GM12878 (cell line): Measurements from ENCODE around the gene EDC4. TPM values are rescaled to one million over a fixed set of nuclear protein-coding genes. Genes with fewer than 3 reads are reported as not detected.

ENCODE experiments used
- ATAC-seq: fragments of 200-7000 bp; cut with Tn5 transposase; 3 replicates; pipeline ENCODE4 v1.9.1; 2020; ENCODE audit warnings: mild to moderate bottlenecking, moderate library complexity
- BruUV-seq: library from RNA; stranded (reverse); fragments of 400-500 nt; replicated peaks from 2 replicates; lab custom pipeline; 2021; lab: Mats Ljungman, UMichigan
- CTCF ChIA-PET: fragments of 300-600 bp; sonication (Branson Sonifier 250); formaldehyde crosslinking; extraction: SDS; loops from one replicate; lab custom pipeline; 2021; ENCODE audit warnings: inconsistent platforms; lab: Yijun Ruan, JAX
- POLR2A ChIA-PET: fragments of 350-600 bp; formaldehyde crosslinking; extraction: SDS; loops from one replicate; lab custom pipeline; 2021; ENCODE audit warnings: inconsistent platforms; lab: Charles Lee
- RAD21 ChIA-PET: fragments of 300-600 bp; sonication (Branson Sonifier 250); formaldehyde crosslinking; loops from one replicate; lab custom pipeline; 2023; ENCODE audit warnings: antibody characterized with exemption; ENCODE audit not compliant: unreplicated experiment; lab: Charles Lee
- SMC1A ChIA-PET: fragments of 300-600 bp; sonication (Branson Sonifier 250); formaldehyde crosslinking; loops from one replicate; lab custom pipeline; 2023; ENCODE audit not compliant: unreplicated experiment, uncharacterized antibody; lab: Charles Lee
- DNase-seq: peaks from one replicate; pipeline ENCODE4 v3.0.0-alpha.2; 2011; ENCODE audit warnings: low read depth, low spot score
- FAIRE-seq: peaks from 3 replicates; lab custom pipeline; 2011; peaks lifted over from hg19 to GRCh38; lab: Jason Lieb, UNC
- H2AFZ ChIP-seq: 2 replicates; pipeline ENCODE4 v1.6.0; 2011; ENCODE audit warnings: low read depth, low read length, control low read depth; ENCODE audit not compliant: control insufficient read depth
- H3K27ac ChIP-seq: 2 replicates; pipeline ENCODE4 v1.5.1; 2011; ENCODE audit warnings: control low read depth; ENCODE audit not compliant: control insufficient read depth, insufficient read depth
- H3K27me3 ChIP-seq, 2 experiments: replicated peaks in 1 of 2; 2 replicates each; pipeline versions ENCODE4 v1.6.0 to v1.6.1; 2011; ENCODE audit warnings: low read length in 1 of 2; ENCODE audit not compliant: control insufficient read depth in 2 of 2, insufficient read depth in 2 of 2
- H3K36me3 ChIP-seq, 2 experiments: 2 replicates each; pipeline ENCODE4 v1.5.1; 2011; ENCODE audit warnings: low read length in 1 of 2; ENCODE audit not compliant: control insufficient read depth in 2 of 2, insufficient read depth in 2 of 2
- H3K4me1 ChIP-seq: 2 replicates; pipeline ENCODE4 v1.6.1; 2011; ENCODE audit warnings: mild to moderate bottlenecking, low read length, moderate library complexity, mixed read lengths; ENCODE audit not compliant: control insufficient read depth, insufficient read depth
- H3K4me2 ChIP-seq: 2 replicates; pipeline ENCODE4 v1.6.0; 2011; ENCODE audit warnings: control low read depth; ENCODE audit not compliant: control insufficient read depth, insufficient read depth
- H3K4me3 ChIP-seq: fragments of 200-600 bp; sonication (generic); 2 replicates; pipeline ENCODE4 v1.5.1; 2016
- H3K79me2 ChIP-seq: 2 replicates; pipeline ENCODE4 v1.6.0; 2011; ENCODE audit warnings: low read length; ENCODE audit not compliant: control insufficient read depth, insufficient read depth
- H3K9ac ChIP-seq: 2 replicates; pipeline ENCODE4 v1.8.0; 2011; ENCODE audit warnings: low read length, control low read depth, mixed read lengths; ENCODE audit not compliant: control insufficient read depth, insufficient read depth
- H3K9me3 ChIP-seq: replicated peaks from 3 replicates; pipeline ENCODE4 v1.5.1; 2011; ENCODE audit warnings: mild to moderate bottlenecking, low read length; ENCODE audit not compliant: control insufficient read depth, insufficient read depth
- H4K20me1 ChIP-seq: 2 replicates; pipeline ENCODE4 v1.6.0; 2011; ENCODE audit not compliant: control insufficient read depth, insufficient read depth
- BCLAF1 ChIP-seq: fragments of 450-650 bp; IDR thresholded peaks from 2 replicates; pipeline ENCODE4 v1.6.1; 2017; ENCODE audit warnings: antibody characterized with exemption, mild to moderate bottlenecking, moderate library complexity
- BRCA1 ChIP-seq: IDR thresholded peaks from 2 replicates; pipeline ENCODE4 v1.6.1; 2011; ENCODE audit warnings: low read depth, low read length, improper control_type of control experiment
- CBX5 ChIP-seq: sonication (generic); IDR thresholded peaks from 2 replicates; pipeline ENCODE4 v1.6.1; 2016; ENCODE audit warnings: low read depth, moderate library complexity, mild to moderate bottlenecking, inconsistent platforms
- CREM ChIP-seq: IDR thresholded peaks from 2 replicates; pipeline ENCODE4 v1.6.1; 2014; ENCODE audit warnings: antibody characterized with exemption, low read depth
- E2F4 ChIP-seq: IDR thresholded peaks from 2 replicates; pipeline ENCODE4 v1.6.1; 2012; ENCODE audit warnings: low read depth, low read length, improper control_type of control experiment
- HSF1 ChIP-seq: fragments of 150-350 bp; IDR thresholded peaks from 2 replicates; pipeline ENCODE4 v1.6.1; 2014; ENCODE audit warnings: mild to moderate bottlenecking, low read depth, low read length
- IRF4 ChIP-seq: IDR thresholded peaks from 2 replicates; pipeline ENCODE4 v1.6.1; 2011; ENCODE audit warnings: low read depth, low read length
- MTA2 ChIP-seq: fragments of 450-650 bp; IDR thresholded peaks from 2 replicates; pipeline ENCODE4 v1.6.1; 2016; ENCODE audit warnings: low read depth, mild to moderate bottlenecking, moderate library complexity
- MYB ChIP-seq: fragments of 150-350 bp; IDR thresholded peaks from 2 replicates; pipeline ENCODE4 v1.6.1; 2014; ENCODE audit warnings: mild to moderate bottlenecking, low read depth, low read length, borderline replicate concordance
- NR2C1 ChIP-seq: fragments of 450-650 bp; IDR thresholded peaks from 2 replicates; pipeline ENCODE4 v1.6.1; 2017; ENCODE audit warnings: antibody characterized with exemption, mild to moderate bottlenecking, moderate library complexity
- NR2C2 ChIP-seq: IDR thresholded peaks from 2 replicates; pipeline ENCODE4 v1.6.1; 2011; ENCODE audit warnings: borderline replicate concordance, low read depth; ENCODE audit not compliant: control insufficient read depth, insufficient read length
- NRF1 ChIP-seq: conservative IDR thresholded peaks from 2 replicates; pipeline ENCODE4 v1.6.1; 2011; ENCODE audit warnings: mild to moderate bottlenecking, low read depth, low read length, improper control_type of control experiment
- POLR2AphosphoS5 ChIP-seq: IDR thresholded peaks from 2 replicates; pipeline ENCODE4 v1.6.1; 2011; ENCODE audit warnings: mild to moderate bottlenecking, low read length, inconsistent platforms
- RBBP5 ChIP-seq: fragments of 200-600 bp; sonication (generic); conservative IDR thresholded peaks from 2 replicates; pipeline ENCODE4 v1.6.1; 2016
- SIN3A ChIP-seq: IDR thresholded peaks from 2 replicates; pipeline ENCODE4 v1.6.1; 2012; ENCODE audit warnings: low read depth, low read length, improper control_type of control experiment
- TCF12 ChIP-seq: IDR thresholded peaks from 2 replicates; pipeline ENCODE4 v1.6.1; 2011; ENCODE audit warnings: low read depth, mild to moderate bottlenecking, low read length
- USF1 ChIP-seq: IDR thresholded peaks from 2 replicates; pipeline ENCODE4 v1.6.1; 2011; ENCODE audit warnings: borderline replicate concordance, low read depth, mild to moderate bottlenecking, moderate library complexity, mixed read lengths, low read length; ENCODE audit not compliant: insufficient read depth; ENCODE audit errors: extremely low read length
- YBX1 ChIP-seq: fragments of 450-650 bp; IDR thresholded peaks from 2 replicates; pipeline ENCODE4 v1.6.1; 2016; ENCODE audit warnings: antibody characterized with exemption
- YY1 ChIP-seq: IDR thresholded peaks from 2 replicates; pipeline ENCODE4 v1.6.1; 2011; ENCODE audit warnings: low read depth, mild to moderate bottlenecking, low read length
- WGBS: methylation state at CpG from one replicate; pipeline ENCODE4 v1.1.6; 2016; ENCODE audit warnings: low lambda C conversion rate; ENCODE audit not compliant: insufficient replicate concordance, insufficient coverage; ENCODE audit errors: missing lambda C conversion rate; 5-methylcytosine and 5-hydroxymethylcytosine counted together
- in situ Hi-C: fragments of 300-500 bp; cut with MboI; formaldehyde crosslinking; loops from 9 replicates; pipeline ENCODE4 v1.14.3; 2018; ENCODE audit warnings: mixed read lengths
- intact Hi-C: fragments of 100-400 bp; cut with micrococcal nuclease; formaldehyde crosslinking; loops from one replicate; pipeline ENCODE4 v1.14.2; 2022; ENCODE audit not compliant: unreplicated experiment
- polyA plus RNA-seq, 11 experiments: library from polyadenylated mRNA; depleted of rRNA in 4 of 11; unstranded in 6 of 11; stranded (reverse) in 5 of 11; fragments of >200 nt; fragmentation: Nextera tagmentation in 4 of 11; fragmentation: Illumina TruSeq in 1 of 11; extraction: Ambion mirVana in 4 of 11; extraction: Trizol in 1 of 11; gene quantifications; 1 replicate in 1 of 11; 2 replicates in 10 of 11; pipeline versions ENCODE4 v1.2.1 to v1.2.3, GENCODE V29; 2011 to 2016; ENCODE audit warnings: inconsistent platforms in 2 of 11, missing spikeins in 2 of 11, low read depth in 1 of 11
- total RNA-seq, 4 experiments: library from RNA; depleted of rRNA in 3 of 4; stranded (reverse); fragments of >200 nt in 3 of 4; fragmentation: Illumina TruSeq in 1 of 4; extraction: Trizol in 1 of 4; gene quantifications; 2 replicates each; pipeline versions ENCODE4 v1.2.1 to v1.2.3, GENCODE V29; 2013 to 2021

Gene EDC4
- total and polyA plus RNA-seq, 10 of the 15 experiments (the other 5 are each of a cell fraction or from before 2014, with no cell fraction given), result 1.2 to 86.0 (median 53.4) TPM

GRCh38 chr16:67909056-67909742 is 36.3 kb downstream of the EDC4 start:
- H2AFZ ChIP-seq, result no peak overlapping the region
- WGBS, result over 99% methylated on average over 36 of the region's 36 CpGs
- DNase-seq (no peak), FAIRE-seq (no peak), ATAC-seq (no peak)
- intact Hi-C loops (no loop called here), in situ Hi-C loops (no loop called here)
- H3K9me3 ChIP-seq, result no peaks in the 10 kb centered on the region
- no TSS peak for BruUV-seq
- SMC1A ChIA-PET, result no interaction called here
- CTCF ChIA-PET, result interaction anchor here (0.5 to 1.6 kb wide), 3 partner anchors 25 to 333 kb away, joined by 3 to 5 read pairs (median 4); no protein-coding TSS in a partner anchor
- no peak overlapping the region for H3K9ac ChIP-seq
- H3K4me1 ChIP-seq, result 0 out of 2 replicates have a peak, but pooled peaks cover 3% of the 10 kb centered on the region
- no peak overlapping the region for H3K4me3 ChIP-seq
- no peaks in the 10 kb centered on the region for H3K79me2 ChIP-seq
- no peak overlapping the region for H3K4me2 ChIP-seq
- H3K27me3 ChIP-seq, result no peaks in the 10 kb centered on the region
- peaks cover 1 to 7% of the 10 kb centered on the region in 2 experiments; a peak in 2 of 4 replicates for H3K36me3 ChIP-seq
- H4K20me1 ChIP-seq, result no peaks in the 10 kb centered on the region; the same call in 1 of the 2 replicates
- POLR2A ChIA-PET, result interaction anchor here (0.6 kb wide), 1 partner anchor 177 kb away, joined by 3 read pairs; no protein-coding TSS in a partner anchor
- H3K27ac ChIP-seq, result no peak overlapping the region
- RAD21 ChIA-PET, result no interaction called here
- TF ChIP-seq USF1, result no peak
- TF ChIP-seq MYB, result no peak
- no peak for TF ChIP-seq RBBP5
- no peak for TF ChIP-seq CBX5
- no peak for TF ChIP-seq NRF1
- TF ChIP-seq E2F4, result no peak
- no peak for TF ChIP-seq NR2C2
- no peak for TF ChIP-seq CREM
- TF ChIP-seq BRCA1, result no peak
- no peak for TF ChIP-seq YBX1
- TF ChIP-seq POLR2AphosphoS5, result no peak
- no peak for TF ChIP-seq SIN3A
- TF ChIP-seq HSF1, result no peak
- TF ChIP-seq IRF4, result no peak
- TF ChIP-seq TCF12, result no peak
- TF ChIP-seq BCLAF1, result no peak
- no peak for TF ChIP-seq YY1
- TF ChIP-seq MTA2, result no peak
- no peak for TF ChIP-seq NR2C1
